ENCODE data around the gene ZNF677.
A peak's percentile ranks its signal among the peaks of the same experiment; 100 is the strongest.
"Not testable (repeated sequence)": the region's sequence is repeated elsewhere in the genome, so short reads cannot be mapped to it uniquely, and the experiment has no call there.

Gene ZNF677

DNA sequence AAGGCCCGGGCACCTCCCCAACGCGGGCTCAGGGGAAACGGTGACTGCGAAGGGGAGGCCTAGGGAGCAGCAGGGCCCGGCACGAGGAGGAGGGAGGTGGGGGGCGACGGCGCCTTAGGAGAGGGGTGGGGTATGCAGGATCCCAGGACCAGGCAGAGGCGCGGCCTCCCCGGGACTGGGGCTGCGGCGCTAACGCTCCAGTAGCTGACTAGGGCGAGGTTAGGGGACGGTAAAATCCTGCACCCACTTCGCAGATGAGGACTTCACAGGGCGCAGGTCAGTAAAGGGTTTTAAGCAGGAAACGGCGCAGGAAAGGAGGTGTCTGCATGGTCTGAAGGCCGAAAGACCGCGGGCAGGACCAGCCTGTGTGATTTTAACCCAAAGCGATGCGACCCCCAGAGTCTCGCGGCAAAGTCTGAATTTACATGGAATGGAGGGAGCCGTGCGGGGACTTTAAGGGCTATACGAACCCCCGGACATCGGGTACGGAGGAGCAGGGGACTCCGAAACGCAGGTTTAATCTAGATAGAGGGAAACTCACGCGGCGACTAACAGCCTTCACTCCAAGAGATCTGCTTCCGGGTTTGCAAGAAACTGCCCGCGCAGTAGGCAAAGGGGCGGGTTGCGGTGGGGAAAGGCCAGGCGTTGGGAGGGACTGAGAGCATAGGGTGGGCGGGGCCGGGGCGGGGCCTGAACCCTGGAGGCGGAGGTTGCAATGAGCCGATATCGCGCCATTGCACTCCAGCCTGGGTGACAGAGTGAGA lies 61.7 kb downstream of the ZNF677 start, which contains the start of gene ZNF665:
ZNF665 (minus strand) TSS at position 588 of the 764 bp plus-strand sequence. CDS start 10,460 bp downstream, outside the sequence.
- DNase-seq = peak; percentile 94

DNA sequence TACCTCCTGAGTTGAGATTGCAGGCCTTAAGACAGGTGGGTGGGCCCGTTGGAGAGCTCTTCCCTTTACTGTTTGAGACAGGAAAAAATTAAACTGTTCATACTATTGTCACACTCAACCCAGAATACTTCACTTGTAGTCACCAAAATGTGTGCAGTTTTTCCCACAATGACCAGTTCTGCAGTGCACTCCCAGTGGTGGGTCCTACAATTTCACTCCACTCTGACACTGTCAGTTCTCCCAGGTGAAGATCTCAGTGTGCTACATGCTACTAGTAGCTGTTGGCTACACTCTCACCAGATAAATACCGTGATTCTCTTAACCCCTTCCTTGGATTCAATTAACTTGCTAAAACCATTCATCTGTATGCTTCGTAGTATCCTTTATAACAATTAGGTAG lies 64.4 kb downstream of the ZNF677 start:
- no peak for DNase-seq

DNA sequence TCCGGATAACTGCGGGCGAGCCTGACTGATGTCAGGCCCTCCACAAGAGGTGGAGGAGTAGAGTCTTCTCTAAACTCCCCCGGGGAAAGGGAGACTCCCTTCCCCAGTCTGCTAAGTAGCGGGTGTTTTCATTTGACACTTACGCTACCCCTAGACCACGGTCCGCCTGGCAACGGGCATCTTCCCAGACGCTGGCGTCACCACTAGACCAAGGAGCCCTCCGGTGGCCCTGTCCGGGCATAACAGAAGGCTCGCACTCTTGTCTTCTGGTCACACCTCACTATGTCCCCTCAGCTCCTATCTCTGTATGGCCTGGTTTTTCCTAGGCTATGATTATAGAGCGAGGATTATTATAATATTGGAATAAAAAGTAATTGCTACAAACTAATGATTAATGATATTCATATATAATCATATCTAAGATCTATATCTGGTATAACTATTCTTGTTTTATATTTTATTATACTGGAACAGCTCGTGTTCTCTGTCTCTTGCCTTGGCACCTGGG lies 64.9 kb downstream of the ZNF677 start:
- not testable (repeated sequence) for DNase-seq

Data from right hindlimb (tissue), 1 donor.